Osteoblast (primary cell): ENCODE results near the gene CACNA2D3. TPM values are rescaled to one million over a fixed set of nuclear protein-coding genes. Genes with fewer than 3 reads are reported as not detected.

Experiments used
- DNase-seq: peaks from one replicate; pipeline ENCODE4 v3.0.0; 2011; ENCODE audit warnings: low spot score, mixed read lengths; ENCODE audit not compliant: insufficient read length; ENCODE audit errors: missing footprints
- H2AFZ ChIP-seq: 2 replicates; pipeline ENCODE4 v1.6.0; 2011; ENCODE audit warnings: mild to moderate bottlenecking, low read length
- H3K27ac ChIP-seq: 2 replicates; pipeline ENCODE4 v1.5.1; 2011; ENCODE audit warnings: mild to moderate bottlenecking, low read depth, low read length, moderate library complexity
- H3K27me3 ChIP-seq: 2 replicates; pipeline ENCODE4 v1.6.0; 2012; ENCODE audit warnings: mild to moderate bottlenecking, control low read depth, inconsistent platforms, low read length, moderate library complexity; ENCODE audit not compliant: insufficient read depth
- H3K36me3 ChIP-seq: 2 replicates; pipeline ENCODE4 v1.5.1; 2011; ENCODE audit warnings: mild to moderate bottlenecking, low read length, control low read depth, moderate library complexity; ENCODE audit not compliant: insufficient read depth
- H3K4me1 ChIP-seq: 2 replicates; pipeline ENCODE4 v1.5.1; 2011; ENCODE audit warnings: mild to moderate bottlenecking, low read length, control low read depth, moderate library complexity; ENCODE audit not compliant: insufficient read depth
- H3K4me2 ChIP-seq: 2 replicates; pipeline ENCODE4 v1.6.0; 2011; ENCODE audit warnings: mild to moderate bottlenecking, low read length; ENCODE audit not compliant: insufficient read depth
- H3K4me3 ChIP-seq: fragments of 200-600 bp; sonication (generic); 3 replicates; pipeline ENCODE4 v1.5.1; 2012; ENCODE audit warnings: mild to moderate bottlenecking, low read length, inconsistent platforms; ENCODE audit not compliant: insufficient read depth
- H3K79me2 ChIP-seq: 2 replicates; pipeline ENCODE4 v1.6.0; 2012; ENCODE audit warnings: mild to moderate bottlenecking, low read length, control low read depth, inconsistent platforms; ENCODE audit not compliant: insufficient read depth
- H3K9me3 ChIP-seq: 2 replicates; pipeline ENCODE4 v1.5.1; 2011; ENCODE audit warnings: low read depth, low read length, control low read depth
- H4K20me1 ChIP-seq: 2 replicates; pipeline ENCODE4 v1.6.0; 2012; ENCODE audit warnings: mild to moderate bottlenecking, low read length, control low read depth; ENCODE audit not compliant: insufficient read depth
- CTCF ChIP-seq: IDR thresholded peaks from 2 replicates; pipeline ENCODE4 v1.5.1; 2011; ENCODE audit warnings: mild to moderate bottlenecking, low read depth, low read length, moderate library complexity; ENCODE audit errors: extremely low read depth
- total RNA-seq: library from RNA; depleted of rRNA; stranded (reverse); fragments of >200 nt; gene quantifications from 2 replicates; pipeline ENCODE4 v1.2.3, GENCODE V29; 2012

CACNA2D3 gene
- total RNA-seq, 1 donor: 0.36 TPM

- no peaks in the 10 kb centered on the region for H3K27me3 ChIP-seq
- H4K20me1 ChIP-seq: no peaks in the 10 kb centered on the region
- H2AFZ ChIP-seq: no peak overlapping the region
- DNase-seq: no peak
- H3K9me3 ChIP-seq: no peaks in the 10 kb centered on the region
- no peaks in the 10 kb centered on the region for H3K79me2 ChIP-seq
- H3K27ac ChIP-seq: no peak overlapping the region
- TF ChIP-seq CTCF: no peak
- H3K36me3 ChIP-seq: no peaks in the 10 kb centered on the region
- no peak overlapping the region for H3K4me3 ChIP-seq
- H3K4me2 ChIP-seq: no peak overlapping the region
- no peaks in the 10 kb centered on the region for H3K4me1 ChIP-seq
Observed at GRCh38 chr3:54619531-54619930, 497.2 kb downstream of the CACNA2D3 start.

GRCh38 chr3:54621184-54621583 is 498.8 kb downstream of the CACNA2D3 start:
- H3K4me1 ChIP-seq: no peaks in the 10 kb centered on the region
- no peaks in the 10 kb centered on the region for H3K79me2 ChIP-seq
- no peak overlapping the region for H3K4me3 ChIP-seq
- no peak overlapping the region for H3K27ac ChIP-seq
- H2AFZ ChIP-seq: no peak overlapping the region
- no peaks in the 10 kb centered on the region for H3K36me3 ChIP-seq
- no peak overlapping the region for H3K4me2 ChIP-seq
- H4K20me1 ChIP-seq: no peaks in the 10 kb centered on the region
- no peak for TF ChIP-seq CTCF
- no peak for DNase-seq
- no peaks in the 10 kb centered on the region for H3K27me3 ChIP-seq
- no peaks in the 10 kb centered on the region for H3K9me3 ChIP-seq

- H3K4me2 ChIP-seq: no peak overlapping the region
- no peaks in the 10 kb centered on the region for H4K20me1 ChIP-seq
- no peak overlapping the region for H3K27ac ChIP-seq
- H3K79me2 ChIP-seq: no peaks in the 10 kb centered on the region
- no peaks in the 10 kb centered on the region for H3K4me1 ChIP-seq
- no peaks in the 10 kb centered on the region for H3K36me3 ChIP-seq
- no peak for TF ChIP-seq CTCF
- H3K9me3 ChIP-seq: no peaks in the 10 kb centered on the region
- H2AFZ ChIP-seq: no peak overlapping the region
- H3K27me3 ChIP-seq: no peaks in the 10 kb centered on the region
- no peak for DNase-seq
- H3K4me3 ChIP-seq: no peak overlapping the region
Observed at GRCh38 chr3:54622678-54623077, 500.3 kb downstream of the CACNA2D3 start.

GRCh38 chr3:54625805-54626787 is 503.7 kb downstream of the CACNA2D3 start:
- no peak overlapping the region for H3K4me2 ChIP-seq
- H3K36me3 ChIP-seq: no peaks in the 10 kb centered on the region
- H3K4me3 ChIP-seq: no peak overlapping the region
- no peak overlapping the region for H3K27ac ChIP-seq
- H4K20me1 ChIP-seq: no peaks in the 10 kb centered on the region
- H3K4me1 ChIP-seq: no peaks in the 10 kb centered on the region
- no peak for DNase-seq
- TF ChIP-seq CTCF: no peak
- H3K79me2 ChIP-seq: no peaks in the 10 kb centered on the region
- no peaks in the 10 kb centered on the region for H3K27me3 ChIP-seq
- no peak overlapping the region for H2AFZ ChIP-seq
- H3K9me3 ChIP-seq: no peaks in the 10 kb centered on the region
